Left ventricle myocardium superior (tissue), 1 donor: ENCODE results near the gene CACNB1. TPM values are rescaled to one million over a fixed set of nuclear protein-coding genes. Genes with fewer than 3 reads are reported as not detected.
A peak's percentile ranks its signal among the peaks of the same experiment; 100 is the strongest.

Source experiments
- ATAC-seq: fragments of 200-7000 bp; cut with Tn5 transposase; one replicate; pipeline ENCODE4 v1.9.1; 2020; ENCODE audit warnings: mild to moderate bottlenecking, moderate library complexity
- DNase-seq: peaks from one replicate; pipeline ENCODE4 v3.0.0-alpha.2; 2020
- intact Hi-C: fragments of 100-400 bp; cut with micrococcal nuclease; formaldehyde crosslinking; loops from one replicate; pipeline ENCODE4 v1.11.0; 2022
- long read RNA-seq: library from polyadenylated mRNA; unstranded; transcript quantifications from one replicate; pipeline ENCODE4 v2.0.0, GENCODE V29; 2021
- total RNA-seq: library from RNA; stranded (reverse); fragmentation: NEBNext Ultra II Directional; extraction: Animal tissue kit (Norgen Biotek cat#: 25700); gene quantifications from one replicate; pipeline ENCODE4 v1.2.1, GENCODE V29; 2021
- donor health status: DM: no; HTN: yes; CAD: no; lungs with severe emphysema.

Gene CACNB1
- total RNA-seq: 5.7 TPM
- long read RNA-seq, transcript CACNB1-201 (13 exons, 1,889 nt): major isoform, 9 of 11 reads
- long read RNA-seq, partial matches to known transcripts: 0 of 11 reads
- long read RNA-seq, other reads (novel, unspliced or antisense): 1 of 11 reads

- DNase-seq (peak; percentile 87), ATAC-seq (peak; percentile 75)
- intact Hi-C loops: no loop called here
Observed at GRCh38 chr17:39197380-39198185, at the start of gene CACNB1. TSS of gene CACNB1 (minus strand) at chr17:39197669. CDS start at chr17:39197495, 174 bp downstream.

DNA sequence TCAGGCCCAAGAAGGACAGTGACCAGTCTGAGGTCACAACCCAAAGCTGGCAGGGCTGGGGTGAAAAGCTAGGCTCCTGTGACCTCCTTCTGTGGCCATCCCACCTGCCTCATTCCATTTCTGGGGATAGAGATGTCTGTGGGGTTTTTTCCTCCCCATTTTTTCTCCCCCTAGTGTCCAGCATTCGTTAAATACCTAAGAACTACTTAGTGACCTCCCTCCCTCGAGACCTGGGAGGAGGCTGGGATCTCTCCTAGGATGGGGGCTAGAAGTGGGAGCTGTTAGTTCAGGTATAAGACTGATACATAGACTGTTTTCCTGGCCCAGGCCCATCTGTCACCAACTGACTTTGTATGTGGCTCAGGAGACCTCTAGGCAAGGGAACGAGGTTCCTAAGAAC lies 48.8 kb upstream of the CACNB1 start:
- no peak for ATAC-seq
- intact Hi-C loops: no loop called here

GRCh38 chr17:39244600-39245570 lies 47.4 kb upstream of the CACNB1 start:
- DNase-seq (peak; percentile 85), ATAC-seq (peak; percentile 90)
- intact Hi-C loops: no loop called here

More for the DNA sequence above, 48.8 kb upstream of the CACNB1 start:
- no peak for DNase-seq

DNA sequence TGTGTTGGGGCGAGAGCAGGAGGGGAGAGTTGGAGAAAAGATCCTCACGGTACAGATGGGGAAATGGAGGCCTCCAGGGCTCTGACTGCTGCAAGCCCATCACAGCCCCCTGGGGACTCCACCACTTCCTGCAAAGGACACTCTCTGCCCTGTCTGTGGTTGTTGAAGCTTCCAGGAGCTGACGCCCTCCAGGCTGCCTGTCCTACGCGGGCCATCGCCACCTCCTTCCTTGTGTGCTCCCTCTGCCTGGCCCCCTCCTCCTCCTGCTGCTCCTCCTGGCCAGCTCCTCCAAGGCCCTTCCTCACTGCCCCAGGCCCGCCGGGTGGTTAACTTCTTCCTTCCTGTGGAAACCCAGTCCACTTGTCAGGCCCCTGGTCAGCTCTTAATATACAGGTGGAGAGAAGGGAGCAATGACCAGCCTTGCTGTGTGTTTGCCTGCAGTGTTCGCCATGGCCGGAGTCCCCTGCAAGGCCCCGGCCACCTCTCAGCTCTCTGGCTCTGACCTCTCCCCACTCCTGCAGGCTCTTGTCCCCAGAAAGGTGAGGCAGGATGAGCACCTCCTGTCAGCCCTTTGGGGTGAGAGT lies 46.6 kb upstream of the CACNB1 start:
- intact Hi-C loops: no loop called here
- ATAC-seq (peak; percentile 25), DNase-seq (no peak)

DNA sequence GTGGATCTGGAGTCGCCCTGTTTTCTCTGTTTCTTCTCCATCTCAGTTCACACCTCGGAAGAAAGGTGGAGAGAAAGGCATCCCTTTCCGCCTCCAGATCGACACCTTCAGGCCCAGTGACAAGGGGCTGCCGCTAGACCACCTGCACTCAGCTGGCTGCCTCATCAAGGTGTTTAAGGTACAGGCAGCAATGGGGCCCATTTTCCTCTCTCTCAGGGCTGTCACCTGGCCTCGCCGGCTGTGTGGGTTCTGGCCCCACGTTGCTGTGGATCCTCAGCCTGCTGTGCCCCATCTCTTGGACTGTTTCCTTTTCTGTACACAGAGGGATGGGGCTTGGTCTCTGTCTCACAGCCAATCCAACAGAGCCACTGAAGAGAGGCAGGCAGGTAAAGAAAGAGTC lies 45.7 kb upstream of the CACNB1 start:
- no peak for DNase-seq
- no peak for ATAC-seq
- intact Hi-C loops: no loop called here

- DNase-seq (no peak), ATAC-seq (no peak)
- intact Hi-C loops: no loop called here
Observed at GRCh38 chr17:39240631-39241030, 43.2 kb upstream of the CACNB1 start.

DNA sequence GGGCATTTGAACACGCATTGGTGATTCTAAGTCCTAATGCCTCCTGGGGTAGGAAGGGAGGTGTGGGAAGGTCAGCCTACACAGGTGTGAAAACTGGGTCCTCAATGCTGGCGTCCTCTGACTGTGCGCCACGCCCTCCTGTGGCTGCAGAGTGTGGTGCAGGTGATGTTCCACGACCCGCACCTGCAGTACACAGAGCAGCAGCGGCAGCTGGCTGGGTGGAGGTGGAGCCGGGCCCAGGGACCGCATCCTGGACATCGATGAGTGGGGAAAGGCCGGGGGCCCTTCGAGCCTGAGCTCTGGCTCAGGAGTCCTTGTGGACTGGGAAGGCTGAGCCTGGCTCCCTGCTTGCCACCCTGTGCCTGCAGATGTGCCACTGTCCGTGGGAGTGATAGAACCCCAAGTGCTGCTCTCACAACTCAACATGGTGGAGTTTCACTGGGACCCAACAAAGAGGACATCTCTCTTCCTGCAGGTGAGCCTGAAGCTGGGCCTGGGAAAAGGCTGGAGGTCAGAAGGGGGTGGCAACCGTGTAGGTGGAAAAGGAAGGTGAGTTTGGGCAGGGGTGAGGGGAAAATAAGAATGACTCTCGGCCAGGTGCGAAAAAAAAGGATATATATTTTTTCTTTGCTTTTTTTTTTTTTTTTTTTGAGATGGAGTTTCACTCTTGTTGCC lies 42.3 kb upstream of the CACNB1 start:
- peak; percentile 47 for DNase-seq
- intact Hi-C loops: no loop called here
- peak; percentile 32 for ATAC-seq

GRCh38 chr17:39238311-39238972 lies 41.0 kb upstream of the CACNB1 start:
- intact Hi-C loops: no loop called here
- DNase-seq (peak; percentile 76), ATAC-seq (peak; percentile 77)

- intact Hi-C loops: no loop called here
- DNase-seq (no peak), ATAC-seq (no peak)
Observed at GRCh38 chr17:39237586-39237985, 40.1 kb upstream of the CACNB1 start.

- no peak for ATAC-seq
- no peak for DNase-seq
- intact Hi-C loops: no loop called here
Observed at GRCh38 chr17:39236981-39237441, 39.5 kb upstream of the CACNB1 start.

DNA sequence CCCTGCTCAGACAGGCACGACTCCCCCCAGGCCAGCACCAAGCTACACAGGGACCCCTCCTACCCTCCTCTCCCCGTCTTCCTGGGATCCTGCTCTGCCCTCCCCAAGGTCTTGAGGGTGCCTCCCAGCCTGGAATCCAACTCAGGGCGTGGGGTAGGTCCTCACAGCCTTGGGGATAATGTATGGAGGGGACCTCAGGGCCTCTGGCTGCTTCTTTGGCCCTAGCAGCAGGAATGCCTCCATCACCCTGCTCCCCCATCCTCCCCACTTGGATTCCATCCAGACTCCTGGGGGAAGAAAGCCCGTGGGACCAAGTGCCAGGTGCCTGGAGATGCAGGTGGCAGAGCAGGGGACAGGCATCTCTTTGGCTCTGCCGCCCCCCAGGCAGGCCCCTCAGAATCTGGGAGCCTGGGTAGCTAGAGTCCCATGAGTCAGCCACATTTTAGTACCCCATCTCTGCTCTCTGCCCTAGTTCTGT lies 39.0 kb upstream of the CACNB1 start:
- intact Hi-C loops: no loop called here
- no peak for DNase-seq
- no peak for ATAC-seq

DNA sequence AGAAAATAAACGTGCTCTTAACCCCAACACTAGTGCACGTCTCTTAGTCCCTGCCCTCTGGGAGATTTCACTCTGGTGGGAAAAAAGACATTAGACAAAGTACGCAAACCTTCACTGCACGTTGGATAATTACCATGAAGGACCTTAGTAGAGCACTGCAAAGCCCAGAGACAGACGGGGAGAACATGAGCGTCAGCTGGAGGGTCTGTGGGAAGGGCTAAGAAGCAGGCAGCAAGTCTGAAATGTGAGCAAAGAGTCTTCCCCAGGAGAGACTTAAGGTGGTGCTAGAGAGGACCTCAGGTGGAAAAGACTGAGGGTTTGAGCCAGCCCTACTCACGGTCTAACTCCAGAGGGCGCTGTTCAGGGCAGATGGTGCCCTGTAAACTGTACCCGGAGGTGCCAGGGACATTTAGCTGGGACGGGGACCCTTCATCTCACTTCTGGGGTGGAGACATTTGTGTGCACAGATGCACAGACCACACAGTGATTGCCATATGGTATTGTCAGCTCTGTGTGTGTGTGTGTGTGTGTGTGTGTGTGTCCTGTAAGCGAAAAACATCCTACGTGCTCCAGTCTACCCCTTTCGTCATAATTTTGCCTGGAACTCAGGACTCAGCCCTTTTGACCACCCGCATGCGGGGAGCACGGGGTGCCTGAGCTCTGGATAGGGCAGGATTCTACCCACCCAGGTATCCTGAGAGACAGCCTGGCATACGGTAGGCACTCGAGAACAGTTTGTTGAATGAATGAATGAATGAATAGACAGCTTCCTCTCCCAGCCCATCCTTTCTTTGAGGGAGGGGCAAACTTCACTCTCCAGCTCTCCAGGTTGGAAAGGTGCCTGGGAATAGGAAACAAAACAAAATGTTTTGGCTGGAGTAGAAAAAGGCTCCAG lies 38.3 kb upstream of the CACNB1 start:
- no peak for DNase-seq
- ATAC-seq: peak; percentile 44
- intact Hi-C loops: no loop called here

- ATAC-seq: peak; percentile 84
- peak; percentile 71 for DNase-seq
- intact Hi-C loops: no loop called here
Observed at GRCh38 chr17:39231591-39232551, 34.4 kb upstream of the CACNB1 start.

DNA sequence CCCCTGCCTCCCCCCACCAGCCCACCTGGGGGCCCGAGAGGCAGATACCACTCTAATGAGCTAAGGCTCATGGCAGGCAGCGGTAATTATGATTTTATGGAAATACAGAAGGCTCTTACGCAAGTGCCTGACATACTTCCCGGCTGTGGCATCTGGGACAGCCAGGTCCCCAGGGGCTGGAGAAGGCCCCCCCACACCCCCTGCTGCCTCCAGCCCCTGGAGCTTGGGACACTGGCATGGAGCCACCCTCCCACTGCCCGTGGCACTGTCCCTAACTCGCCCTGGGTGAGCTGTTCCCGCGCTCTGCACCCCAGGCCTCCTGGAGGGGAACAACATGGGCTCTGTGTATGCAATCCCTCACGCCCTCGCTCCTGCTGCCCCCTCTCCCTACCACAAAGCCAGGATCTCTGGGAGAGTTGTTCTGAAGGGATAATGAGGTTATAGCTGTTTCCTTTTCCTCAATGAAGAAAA lies 33.7 kb upstream of the CACNB1 start:
- intact Hi-C loops: no loop called here
- DNase-seq (no peak), ATAC-seq (no peak)

GRCh38 chr17:39230361-39230760 lies 32.9 kb upstream of the CACNB1 start:
- ATAC-seq (no peak), DNase-seq (no peak)
- intact Hi-C loops: no loop called here
